HepG2 (cell line): Measurements from ENCODE around the gene PPP1R13L. TPM values are rescaled to one million over a fixed set of nuclear protein-coding genes. Genes with fewer than 3 reads are reported as not detected.

ENCODE experiments used
- CAMTA2 ChIP-seq: sonication (generic); formaldehyde crosslinking; IDR thresholded peaks from 2 replicates; pipeline ENCODE4 v1.4.0; 2020; ENCODE audit warnings: mild to moderate bottlenecking, missing genetic modification reagents, borderline replicate concordance
- ELK4 ChIP-seq: sonication (generic); formaldehyde crosslinking; IDR thresholded peaks from 2 replicates; pipeline ENCODE4 v1.9.0; 2021; ENCODE audit warnings: missing genetic modification reagents, borderline replicate concordance
- ETV5 ChIP-seq: IDR thresholded peaks from 2 replicates; pipeline ENCODE4 v1.6.1; 2018; ENCODE audit warnings: missing biosample characterization, missing genetic modification reagents, inconsistent platforms, borderline replicate concordance
- HDAC2 ChIP-seq: sonication (generic); formaldehyde crosslinking; IDR thresholded peaks from 2 replicates; pipeline ENCODE4 v1.4.0; 2020; ENCODE audit warnings: missing genetic modification reagents
- SMARCC2 ChIP-seq: fragments of 450-650 bp; IDR thresholded peaks from 2 replicates; pipeline ENCODE4 v1.6.1; 2017; ENCODE audit warnings: antibody characterized with exemption, mild to moderate bottlenecking
- TRAFD1 ChIP-seq: sonication (generic); formaldehyde crosslinking; IDR thresholded peaks from 2 replicates; pipeline ENCODE4 v1.5.1; 2020; ENCODE audit warnings: missing genetic modification reagents, mild to moderate bottlenecking, borderline replicate concordance
- WIZ ChIP-seq: sonication (generic); formaldehyde crosslinking; IDR thresholded peaks from 2 replicates; pipeline ENCODE4 v1.5.1; 2020; ENCODE audit warnings: mild to moderate bottlenecking, missing genetic modification reagents
- YEATS4 ChIP-seq: sonication (generic); formaldehyde crosslinking; IDR thresholded peaks from 2 replicates; pipeline ENCODE4 v1.4.0; 2020; ENCODE audit warnings: missing genetic modification reagents, borderline replicate concordance
- ZBED4 ChIP-seq: sonication (generic); formaldehyde crosslinking; IDR thresholded peaks from 2 replicates; pipeline ENCODE4 v1.4.0; 2020; ENCODE audit warnings: missing genetic modification reagents, borderline replicate concordance
- ZFY ChIP-seq: sonication (generic); formaldehyde crosslinking; IDR thresholded peaks from 2 replicates; pipeline ENCODE4 v1.4.0; 2020; ENCODE audit warnings: missing genetic modification reagents
- ZNF292 ChIP-seq: sonication (generic); formaldehyde crosslinking; IDR thresholded peaks from 2 replicates; pipeline ENCODE4 v1.8.1; 2022; ENCODE audit warnings: mild to moderate bottlenecking, low read depth, missing genetic modification reagents, borderline replicate concordance
- ZNF576 ChIP-seq: sonication (generic); formaldehyde crosslinking; IDR thresholded peaks from 2 replicates; pipeline ENCODE4 v1.4.0; 2020; ENCODE audit warnings: mild to moderate bottlenecking, missing genetic modification reagents
- ZSCAN21 ChIP-seq: sonication (generic); formaldehyde crosslinking; IDR thresholded peaks from 2 replicates; pipeline ENCODE4 v1.8.0; 2022; ENCODE audit warnings: mild to moderate bottlenecking, missing genetic modification reagents, moderate library complexity, borderline replicate concordance
- polyA plus RNA-seq, 8 experiments: library from polyadenylated mRNA; depleted of rRNA in 3 of 8; stranded (reverse) in 7 of 8; unstranded in 1 of 8; fragments of >200 nt; fragmentation: Illumina TruSeq in 4 of 8; extraction: Trizol in 4 of 8; gene quantifications; 2 replicates each; pipeline versions ENCODE4 v1.2.1 to v1.2.3, GENCODE V29; 2011 to 2016; ENCODE audit warnings: low read depth in 4 of 8, missing spikeins in 1 of 8, mixed read lengths in 1 of 8; ENCODE audit not compliant: insufficient read depth in 1 of 8
- total RNA-seq, 5 experiments: library from RNA; depleted of rRNA; stranded (reverse); fragments of >200 nt; fragmentation: Illumina TruSeq; extraction: Trizol; gene quantifications; 2 replicates each; pipeline ENCODE4 v1.2.3, GENCODE V29; 2016; ENCODE audit warnings: low read depth in 1 of 5

Gene PPP1R13L
- total and polyA plus RNA-seq, 2 of the 13 experiments (the other 11 are each of a cell fraction or from before 2014, with no cell fraction given) = 1.3 to 6.6 TPM

GRCh38 chr19:45404557-45405434 lies at the start of gene PPP1R13L (continued):
- peak; percentile 20; the same call in 1 of the 2 replicates for TF ChIP-seq ZBED4
- TF ChIP-seq ETV5 (CRISPR knock-in tag) = 0 out of 2 replicates have a peak, but pooled peaks have one; percentile 5
- TF ChIP-seq YEATS4 (CRISPR knock-in tag) = 0 out of 2 replicates have a peak, but pooled peaks have one; percentile 23
- 0 out of 2 replicates have a peak, but pooled peaks have one; percentile 63 for TF ChIP-seq ZNF576
- no peak for TF ChIP-seq ELK4
- TF ChIP-seq WIZ (CRISPR knock-in tag) = no peak
- 0 out of 2 replicates have a peak, but pooled peaks have one; percentile 35 for TF ChIP-seq HDAC2 (CRISPR knock-in tag)
- TF ChIP-seq CAMTA2 (CRISPR knock-in tag) = peak; percentile 49; the same call in 1 of the 2 replicates
- 0 out of 2 replicates have a peak, but pooled peaks have one; percentile 27 for TF ChIP-seq ZFY (CRISPR knock-in tag)
- no peak for TF ChIP-seq SMARCC2
- 0 out of 2 replicates have a peak, but pooled peaks have one; percentile 35 for TF ChIP-seq TRAFD1 (CRISPR knock-in tag)
- TF ChIP-seq ZNF292 (CRISPR knock-in tag) = no peak
- TF ChIP-seq ZSCAN21 (CRISPR knock-in tag) = 0 out of 2 replicates have a peak, but pooled peaks have one; percentile 14
- TF ChIP-seq, all 625 proteins: peak for 100
